Activated naive CD8-positive, alpha-beta T cell (primary cell): Measurements from ENCODE around the gene KREMEN1.
A peak's percentile ranks its signal among the peaks of the same experiment; 100 is the strongest.
"Not testable (repeated sequence)": the region's sequence is repeated elsewhere in the genome, so short reads cannot be mapped to it uniquely, and the experiment has no call there.

ENCODE experiments used
- H3K27ac Mint-ChIP-seq: one replicate; pipeline ENCODE4 v1.8.0; 2021; ENCODE audit warnings: mixed read lengths
- H3K27me3 Mint-ChIP-seq: one replicate; pipeline ENCODE4 v1.8.0; 2021; ENCODE audit warnings: mixed read lengths
- H3K36me3 Mint-ChIP-seq: one replicate; pipeline ENCODE4 v1.8.0; 2021; ENCODE audit warnings: mixed read lengths
- H3K4me1 Mint-ChIP-seq: one replicate; pipeline ENCODE4 v1.8.0; 2021; ENCODE audit warnings: low read depth, mixed read lengths
- H3K4me3 Mint-ChIP-seq: one replicate; pipeline ENCODE4 v1.8.0; 2021; ENCODE audit warnings: mild to moderate bottlenecking, mixed read lengths
- H3K9me3 Mint-ChIP-seq: one replicate; pipeline ENCODE4 v1.8.0; 2021; ENCODE audit warnings: low read depth, mixed read lengths

Gene KREMEN1, protein sequence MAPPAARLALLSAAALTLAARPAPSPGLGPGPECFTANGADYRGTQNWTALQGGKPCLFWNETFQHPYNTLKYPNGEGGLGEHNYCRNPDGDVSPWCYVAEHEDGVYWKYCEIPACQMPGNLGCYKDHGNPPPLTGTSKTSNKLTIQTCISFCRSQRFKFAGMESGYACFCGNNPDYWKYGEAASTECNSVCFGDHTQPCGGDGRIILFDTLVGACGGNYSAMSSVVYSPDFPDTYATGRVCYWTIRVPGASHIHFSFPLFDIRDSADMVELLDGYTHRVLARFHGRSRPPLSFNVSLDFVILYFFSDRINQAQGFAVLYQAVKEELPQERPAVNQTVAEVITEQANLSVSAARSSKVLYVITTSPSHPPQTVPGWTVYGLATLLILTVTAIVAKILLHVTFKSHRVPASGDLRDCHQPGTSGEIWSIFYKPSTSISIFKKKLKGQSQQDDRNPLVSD

DNA sequence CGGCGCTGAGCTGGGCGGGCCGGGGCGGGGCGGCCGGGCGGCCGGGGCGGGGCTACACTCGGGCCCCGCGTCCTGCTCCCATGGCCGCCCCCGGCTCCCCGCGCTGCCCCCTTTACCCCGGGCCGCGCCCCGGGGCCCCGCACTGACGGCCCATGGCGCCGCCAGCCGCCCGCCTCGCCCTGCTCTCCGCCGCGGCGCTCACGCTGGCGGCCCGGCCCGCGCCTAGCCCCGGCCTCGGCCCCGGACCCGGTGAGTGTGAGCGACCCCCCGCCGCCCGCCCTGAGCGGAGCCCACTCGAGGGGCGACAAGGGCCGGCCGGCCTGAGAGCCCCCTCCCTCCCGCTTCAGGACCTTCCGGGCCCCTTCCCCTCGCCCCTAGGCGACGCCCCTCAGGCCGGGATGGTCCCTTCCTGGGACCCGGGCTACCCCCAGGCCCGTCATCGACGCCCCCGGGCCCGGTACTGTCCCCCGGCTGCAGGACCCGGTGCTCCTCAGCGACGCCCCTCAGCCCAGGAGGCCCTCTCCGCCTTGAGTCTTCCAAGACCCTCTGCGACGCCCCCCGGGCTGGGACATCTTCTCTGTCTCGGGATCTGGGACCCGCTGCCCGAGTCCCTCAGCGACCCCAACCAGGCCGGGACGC is at the start of gene KREMEN1:
KREMEN1 (plus strand) TSS at position 57 of the 639 bp plus-strand sequence; CDS start at position 153, 96 bp downstream.
- Mint-ChIP-seq H3K9me3 (no peaks in the 10 kb centered on the region), H3K27ac (no peak within 1 kb of the TSS), H3K36me3 (no peaks in the 10 kb centered on the region), H3K27me3 (peaks cover 30% of the 10 kb centered on the region), H3K4me3 (peak within 1 kb of the TSS; percentile 82), H3K4me1 (peaks cover 23% of the 10 kb centered on the region)

DNA sequence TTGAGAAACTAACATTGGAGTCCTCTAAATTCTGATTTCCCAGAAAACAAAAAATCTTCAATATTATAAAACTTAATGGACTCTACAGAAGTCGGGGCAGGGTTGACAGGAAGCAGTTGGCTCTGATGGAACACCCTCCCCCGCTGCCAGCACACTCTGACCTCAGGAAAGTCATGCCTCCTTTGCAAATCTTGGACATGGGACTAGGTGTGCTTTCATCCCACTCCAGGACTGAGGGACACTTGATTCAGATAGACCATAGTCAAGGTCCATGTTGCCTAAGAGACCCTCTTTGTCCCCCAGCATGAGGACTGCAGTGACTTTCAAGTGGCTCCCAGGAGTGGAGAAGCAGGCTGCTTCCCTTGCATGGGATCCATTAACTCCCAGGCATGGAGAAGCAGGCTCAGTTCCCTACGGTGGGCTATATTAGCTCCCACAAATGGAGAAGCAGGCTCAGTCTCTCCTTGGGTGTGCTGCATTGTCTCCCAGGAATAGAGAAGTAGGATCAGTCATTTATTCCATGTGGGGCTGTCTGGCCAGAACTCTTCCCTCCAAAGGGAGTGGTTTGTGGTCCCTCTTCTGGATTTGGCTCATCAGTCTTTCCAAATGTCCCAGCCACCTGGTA is 49.6 kb upstream of the KREMEN1 start:
- H3K4me1 Mint-ChIP-seq, result no peaks in the 10 kb centered on the region
- no peak overlapping the region for H3K4me3 Mint-ChIP-seq
- H3K27me3 Mint-ChIP-seq, result peaks cover 11% of the 10 kb centered on the region
- H3K9me3 Mint-ChIP-seq, result peaks cover 4% of the 10 kb centered on the region
- no peak overlapping the region for H3K27ac Mint-ChIP-seq
- H3K36me3 Mint-ChIP-seq, result peaks cover 5% of the 10 kb centered on the region

DNA sequence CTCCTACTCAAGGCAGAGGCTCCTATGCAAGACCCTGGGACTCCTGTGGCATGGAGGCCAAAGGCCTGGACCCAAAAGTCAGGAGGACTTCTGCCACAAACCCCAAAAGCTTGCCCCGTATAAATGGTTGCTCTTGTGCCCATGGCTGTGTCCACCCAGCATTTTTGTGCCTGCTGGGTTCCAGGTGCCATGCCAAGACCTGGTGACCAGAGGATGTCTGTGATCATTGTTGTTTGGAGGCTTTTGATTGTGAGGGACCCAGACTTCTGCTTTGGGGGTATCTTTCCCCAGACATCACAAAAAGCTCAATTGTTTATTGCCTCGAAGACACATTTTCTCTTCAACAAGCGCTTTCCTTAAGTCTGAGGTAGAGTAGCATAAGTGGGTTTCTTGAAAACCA is 46.3 kb upstream of the KREMEN1 start:
- no peaks in the 10 kb centered on the region for H3K9me3 Mint-ChIP-seq
- H3K27me3 Mint-ChIP-seq, result peaks cover 26% of the 10 kb centered on the region
- peaks cover 12% of the 10 kb centered on the region for H3K4me1 Mint-ChIP-seq
- H3K36me3 Mint-ChIP-seq, result peaks cover 2% of the 10 kb centered on the region
- H3K27ac Mint-ChIP-seq, result no peak overlapping the region
- H3K4me3 Mint-ChIP-seq, result no peak overlapping the region

DNA sequence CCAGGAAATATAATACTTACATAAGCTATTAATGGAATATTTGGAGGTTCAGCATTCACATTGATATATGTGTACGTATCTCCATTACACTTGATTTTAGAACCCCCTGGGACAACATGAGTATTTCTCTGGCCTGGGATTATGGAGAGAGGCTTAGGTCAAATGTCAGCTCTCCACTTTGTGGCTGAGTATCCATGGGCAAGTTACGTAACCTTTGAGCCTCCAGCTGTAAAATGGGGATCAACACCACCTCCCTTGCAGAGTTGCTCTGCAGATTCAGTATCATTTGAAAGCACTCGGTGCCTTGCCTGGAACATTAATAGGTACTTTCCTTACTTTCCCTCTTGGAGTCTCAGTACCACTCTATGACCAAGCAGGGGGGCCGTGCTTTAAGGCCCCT is 44.4 kb upstream of the KREMEN1 start:
- H3K4me3 Mint-ChIP-seq, result no peak overlapping the region
- no peak overlapping the region for H3K27ac Mint-ChIP-seq
- no peaks in the 10 kb centered on the region for H3K9me3 Mint-ChIP-seq
- H3K27me3 Mint-ChIP-seq, result peaks cover 33% of the 10 kb centered on the region
- H3K36me3 Mint-ChIP-seq, result peaks cover 4% of the 10 kb centered on the region
- H3K4me1 Mint-ChIP-seq, result peaks cover 12% of the 10 kb centered on the region

DNA sequence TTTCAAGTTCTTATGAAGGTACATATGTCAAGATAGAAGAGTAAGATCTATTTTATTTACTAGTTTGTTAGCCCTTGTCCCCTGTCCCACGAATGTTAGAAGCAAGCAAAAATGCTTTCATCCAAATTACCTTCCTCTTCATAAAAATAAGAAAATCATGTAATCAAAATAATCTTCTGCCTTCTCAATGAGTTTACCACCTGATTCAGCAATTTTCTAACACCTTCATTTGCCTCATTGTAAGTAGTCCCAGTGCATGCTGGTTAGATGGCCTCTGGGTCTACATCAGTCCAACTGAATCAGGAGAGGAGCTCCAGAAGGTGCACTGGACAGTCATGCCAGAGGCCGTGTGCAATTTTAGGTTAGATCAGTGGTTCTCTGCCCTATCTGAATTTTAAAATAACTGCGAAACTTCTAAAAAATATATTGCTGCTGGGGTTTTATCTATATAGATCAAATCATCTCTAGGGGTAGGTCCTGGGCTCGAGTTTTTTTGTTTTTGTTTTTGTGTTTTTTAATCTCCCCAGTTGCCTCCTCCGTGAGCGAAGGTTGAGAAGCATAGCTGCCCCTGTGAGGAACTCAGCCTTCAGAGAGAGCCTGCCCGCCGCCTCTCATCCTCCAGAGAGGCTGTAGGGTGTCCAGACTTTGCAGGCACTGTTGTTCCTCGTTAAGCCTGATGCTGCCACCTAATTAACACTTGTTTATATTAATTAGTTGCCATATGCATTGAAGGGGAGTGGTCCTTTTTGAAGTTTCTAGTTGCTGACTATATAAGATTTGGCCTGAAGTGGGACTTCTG is 43.4 kb upstream of the KREMEN1 start:
- Mint-ChIP-seq H3K4me1 (peaks cover 12% of the 10 kb centered on the region), H3K36me3 (peaks cover 7% of the 10 kb centered on the region), H3K4me3 (peak overlapping the region; percentile 59), H3K9me3 (no peaks in the 10 kb centered on the region), H3K27me3 (peaks cover 35% of the 10 kb centered on the region), H3K27ac (no peak overlapping the region)

DNA sequence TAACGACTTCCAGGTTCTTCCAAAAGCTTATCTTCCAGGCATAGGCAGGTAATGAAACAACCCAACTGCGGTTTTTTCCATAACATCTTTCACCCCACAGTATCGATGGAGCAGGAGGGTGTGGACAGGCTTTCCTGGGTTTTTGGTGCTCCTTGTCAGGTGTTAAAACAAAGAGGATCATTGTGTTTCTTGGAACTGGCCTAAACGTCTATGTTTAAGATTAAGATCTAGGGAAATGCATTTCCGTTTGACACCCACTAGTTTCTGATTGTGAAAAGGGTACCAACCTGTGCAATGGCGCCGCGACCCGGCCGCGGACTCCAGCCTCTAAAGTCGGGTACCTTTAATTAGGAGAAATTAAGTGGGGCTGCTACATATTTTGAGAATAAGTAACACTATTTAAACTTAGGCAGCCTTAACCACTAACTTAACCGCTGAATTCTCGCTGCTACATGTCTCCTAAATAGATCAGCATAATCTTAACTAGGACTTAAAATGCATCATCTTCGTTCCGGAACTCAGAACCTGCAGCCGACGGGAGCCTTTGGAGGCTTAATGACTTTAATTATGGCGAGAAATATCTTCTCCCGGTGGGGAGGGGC is 42.7 kb upstream of the KREMEN1 start:
- Mint-ChIP-seq H3K4me3 (peak overlapping the region; percentile 59), H3K27ac (no peak overlapping the region), H3K36me3 (peaks cover 7% of the 10 kb centered on the region), H3K9me3 (no peaks in the 10 kb centered on the region), H3K4me1 (peaks cover 12% of the 10 kb centered on the region), H3K27me3 (peaks cover 36% of the 10 kb centered on the region)

DNA sequence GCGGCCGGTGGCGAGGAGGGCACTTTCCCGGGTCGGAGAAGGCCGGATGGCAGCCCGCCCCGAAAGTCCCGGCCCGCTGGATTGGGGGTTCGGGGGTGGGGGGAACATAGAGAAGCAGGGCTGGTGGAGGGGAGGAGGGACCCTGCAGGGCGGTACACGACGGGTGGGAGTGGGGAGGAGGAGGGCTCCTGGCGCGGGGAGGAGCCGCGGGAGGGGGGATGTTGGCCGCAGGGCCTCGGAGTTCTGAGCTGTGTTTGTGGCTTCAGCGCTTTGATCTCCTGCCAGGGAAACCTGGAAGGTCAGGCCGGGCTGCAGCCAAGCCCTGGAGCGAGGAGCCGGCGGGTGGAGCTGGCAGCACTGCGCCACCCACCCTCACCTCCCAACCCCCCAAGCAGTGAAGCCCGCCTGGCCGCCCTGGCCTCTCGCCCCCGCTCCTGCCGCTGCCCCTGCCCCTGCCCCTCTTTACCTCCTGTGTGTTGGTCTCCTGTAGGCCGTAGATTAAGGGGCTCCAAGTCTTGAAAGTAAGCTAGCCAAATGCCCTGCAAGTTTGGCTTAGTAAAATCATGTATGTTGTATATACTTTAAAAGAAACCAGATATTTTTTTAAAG is 42.1 kb upstream of the KREMEN1 start:
- H3K36me3 Mint-ChIP-seq, result peaks cover 7% of the 10 kb centered on the region
- H3K4me1 Mint-ChIP-seq, result peaks cover 12% of the 10 kb centered on the region
- H3K9me3 Mint-ChIP-seq, result no peaks in the 10 kb centered on the region
- peak overlapping the region; percentile 65 for H3K4me3 Mint-ChIP-seq
- H3K27ac Mint-ChIP-seq, result no peak overlapping the region
- peaks cover 33% of the 10 kb centered on the region for H3K27me3 Mint-ChIP-seq

DNA sequence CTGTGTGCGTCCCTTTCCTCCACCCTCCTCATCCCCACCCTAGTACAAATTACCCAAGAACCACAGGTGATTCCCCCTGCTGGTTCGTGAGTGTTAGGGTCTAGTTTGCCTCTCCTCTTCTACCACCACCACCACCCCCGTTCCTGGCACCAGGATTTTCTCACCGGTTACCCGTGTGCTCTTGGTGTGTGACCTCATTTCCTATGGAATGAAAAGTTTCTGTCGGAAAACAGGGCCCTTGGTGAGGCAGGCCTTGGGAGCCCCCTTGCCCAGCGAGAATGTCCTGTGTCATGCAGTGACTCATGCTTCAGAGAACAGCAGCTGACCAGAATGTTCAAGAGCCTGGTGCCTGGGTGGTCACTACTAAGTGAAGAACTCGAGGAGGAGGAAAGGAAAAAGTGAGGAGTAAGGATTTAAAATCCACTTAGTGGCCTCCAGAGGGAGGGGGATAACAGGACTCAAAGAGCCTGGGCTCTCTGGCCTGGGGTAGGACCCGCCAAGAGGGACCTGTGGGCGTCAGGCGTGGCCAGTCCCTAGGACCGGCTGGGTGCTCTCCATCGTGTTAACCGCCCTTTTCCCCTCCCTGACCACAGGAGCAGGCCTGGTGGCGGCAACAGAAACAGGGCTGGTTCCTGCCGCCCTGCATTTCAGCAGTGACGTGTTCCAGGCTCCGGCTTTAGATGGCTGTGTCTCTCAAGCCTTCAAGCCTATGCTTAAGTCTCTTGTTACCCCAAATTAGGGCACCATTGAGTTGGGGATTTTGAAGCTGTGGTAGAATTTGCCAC is 41.4 kb upstream of the KREMEN1 start:
- Mint-ChIP-seq H3K27ac (no peak overlapping the region), H3K4me1 (peaks cover 12% of the 10 kb centered on the region), H3K4me3 (peak overlapping the region; percentile 65), H3K36me3 (peaks cover 7% of the 10 kb centered on the region), H3K27me3 (peaks cover 33% of the 10 kb centered on the region), H3K9me3 (no peaks in the 10 kb centered on the region)

DNA sequence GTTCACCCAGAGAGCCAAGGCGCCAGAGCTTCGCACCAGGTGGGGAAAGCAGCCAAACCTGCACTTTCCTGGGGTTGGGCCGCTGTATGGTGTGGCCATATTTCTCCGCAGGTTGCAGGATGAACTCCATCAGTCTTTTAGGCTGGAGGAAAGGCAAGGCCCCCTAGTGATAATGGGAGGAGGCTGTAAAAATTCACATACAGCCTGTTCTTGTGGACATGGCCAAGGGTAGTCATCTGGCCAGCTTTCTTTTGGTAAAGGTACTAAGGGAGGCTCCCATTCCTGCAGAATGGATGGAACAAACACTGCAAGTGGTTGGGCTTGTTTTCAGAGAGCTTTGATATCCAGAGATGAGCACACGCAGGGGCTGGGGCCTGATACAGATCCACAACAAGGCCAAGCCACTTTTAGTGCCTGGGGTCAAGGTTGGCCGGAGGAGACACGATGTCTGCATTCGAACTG is 40.8 kb upstream of the KREMEN1 start:
- H3K27me3 Mint-ChIP-seq, result peaks cover 33% of the 10 kb centered on the region
- H3K4me1 Mint-ChIP-seq, result peaks cover 12% of the 10 kb centered on the region
- no peak overlapping the region for H3K27ac Mint-ChIP-seq
- H3K9me3 Mint-ChIP-seq, result no peaks in the 10 kb centered on the region
- H3K4me3 Mint-ChIP-seq, result no peak overlapping the region
- peaks cover 5% of the 10 kb centered on the region for H3K36me3 Mint-ChIP-seq

DNA sequence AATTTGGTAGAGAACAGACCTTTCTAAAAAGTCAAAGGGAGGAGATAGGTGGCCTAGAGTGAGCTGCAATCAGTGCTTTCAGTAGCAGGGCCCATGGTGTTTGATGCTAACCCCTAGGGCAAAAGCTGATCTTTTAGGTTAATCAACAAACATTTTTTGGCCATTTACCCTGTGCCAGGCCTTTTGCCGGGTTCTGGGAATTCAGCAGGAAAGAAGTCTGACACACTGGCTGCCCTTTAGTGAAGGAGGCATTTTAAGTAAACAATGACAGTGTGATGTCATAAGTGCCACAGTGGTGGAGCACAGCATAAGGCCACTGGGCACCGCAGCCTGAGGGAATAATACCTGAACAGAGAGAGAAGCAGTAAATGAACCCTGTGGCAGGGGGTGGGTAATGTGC is 40.3 kb upstream of the KREMEN1 start:
- peaks cover 5% of the 10 kb centered on the region for H3K36me3 Mint-ChIP-seq
- H3K4me3 Mint-ChIP-seq, result no peak overlapping the region
- H3K4me1 Mint-ChIP-seq, result peaks cover 12% of the 10 kb centered on the region
- H3K9me3 Mint-ChIP-seq, result no peaks in the 10 kb centered on the region
- H3K27me3 Mint-ChIP-seq, result peaks cover 33% of the 10 kb centered on the region
- H3K27ac Mint-ChIP-seq, result no peak overlapping the region

DNA sequence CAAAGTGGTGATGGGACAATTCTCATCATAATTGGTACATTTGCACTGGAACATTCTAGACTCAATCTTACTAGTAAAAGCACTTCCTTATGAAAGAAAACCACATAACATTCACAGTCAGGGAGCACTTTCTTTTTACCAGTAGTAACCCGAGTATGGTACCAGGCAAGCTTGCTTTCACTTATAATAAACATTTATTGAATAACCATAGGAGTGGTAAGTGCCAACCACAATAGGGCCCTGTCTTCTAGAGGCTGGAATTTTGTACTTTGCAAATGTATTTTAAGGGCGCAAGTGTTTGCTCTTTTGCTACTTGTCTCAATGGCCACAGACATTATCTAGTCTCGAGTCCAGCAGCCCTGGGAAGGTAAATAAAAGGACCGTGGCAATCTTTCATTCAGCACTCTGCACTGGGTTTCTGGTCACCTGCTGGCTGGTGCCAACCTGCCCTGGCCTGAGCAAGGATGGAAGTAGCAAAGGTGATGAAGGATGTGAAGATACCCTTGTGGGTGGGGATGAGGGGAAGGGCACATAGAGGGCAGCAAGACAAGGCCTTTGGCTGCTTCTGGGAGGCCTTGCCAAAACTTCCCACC is 35.4 kb upstream of the KREMEN1 start:
- Mint-ChIP-seq H3K27me3 (peaks cover 23% of the 10 kb centered on the region), H3K9me3 (no peaks in the 10 kb centered on the region), H3K27ac (no peak overlapping the region), H3K4me1 (no peaks in the 10 kb centered on the region), H3K36me3 (peaks cover 2% of the 10 kb centered on the region), H3K4me3 (no peak overlapping the region)

DNA sequence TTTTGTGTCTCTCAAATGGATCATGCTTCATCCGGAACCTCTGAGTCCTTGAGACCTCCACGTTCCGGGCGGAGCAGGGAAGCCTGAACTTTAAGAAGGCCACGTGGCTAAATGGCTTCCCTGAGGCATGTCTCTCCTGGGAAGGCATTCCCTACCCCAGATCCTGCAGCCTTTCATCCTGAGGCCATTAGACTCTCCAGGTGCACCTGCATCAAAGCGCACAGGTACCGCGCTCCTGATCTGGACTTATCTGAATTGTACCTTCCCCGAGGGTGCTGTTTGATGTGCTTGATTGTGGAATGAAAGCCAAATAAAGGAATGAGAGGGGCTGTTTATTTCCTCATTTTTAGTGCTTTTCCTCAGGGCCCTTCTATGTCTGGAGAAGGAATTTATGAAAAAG is 33.7 kb upstream of the KREMEN1 start:
- no peak overlapping the region for H3K4me3 Mint-ChIP-seq
- H3K4me1 Mint-ChIP-seq, result no peaks in the 10 kb centered on the region
- peaks cover 2% of the 10 kb centered on the region for H3K36me3 Mint-ChIP-seq
- H3K27me3 Mint-ChIP-seq, result peaks cover 16% of the 10 kb centered on the region
- H3K9me3 Mint-ChIP-seq, result no peaks in the 10 kb centered on the region
- no peak overlapping the region for H3K27ac Mint-ChIP-seq

DNA sequence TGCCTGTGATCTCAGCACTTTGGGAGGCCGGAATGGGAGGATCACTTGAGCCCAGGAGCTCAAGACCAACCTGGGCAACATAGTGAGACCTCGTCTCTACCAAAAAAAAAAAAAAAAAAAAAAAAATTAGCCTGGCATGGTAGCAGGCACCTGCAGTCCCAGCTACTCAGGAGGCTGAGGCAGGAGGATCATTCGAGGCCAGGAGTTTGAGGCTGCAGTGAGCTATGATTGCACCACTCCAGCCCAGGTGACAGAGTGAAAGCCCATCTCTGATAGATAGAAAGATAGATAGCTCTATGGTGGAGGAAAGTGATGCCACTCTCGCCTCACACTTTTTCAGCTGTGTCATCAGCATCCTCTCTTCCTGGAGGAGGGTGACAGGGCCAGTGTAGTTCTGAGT is 33.2 kb upstream of the KREMEN1 start:
- peaks cover 13% of the 10 kb centered on the region for H3K27me3 Mint-ChIP-seq
- not testable (repeated sequence) for H3K4me3 Mint-ChIP-seq, H3K4me1 Mint-ChIP-seq

More for the DNA sequence above, 33.2 kb upstream of the KREMEN1 start:
- H3K9me3 Mint-ChIP-seq, H3K36me3 Mint-ChIP-seq, H3K27ac Mint-ChIP-seq: not testable (repeated sequence)
